HepG2 (cell line): ENCODE results near the gene FKBP14. TPM values are rescaled to one million over a fixed set of nuclear protein-coding genes. Genes with fewer than 3 reads are reported as not detected.

Experiments used
- ATAC-seq: fragments of 200-7000 bp; cut with Tn5 transposase; 3 replicates; pipeline ENCODE4 v1.9.1; 2020; ENCODE audit warnings: mild to moderate bottlenecking, moderate library complexity
- BruUV-seq: library from RNA; stranded (reverse); fragments of 400-500 nt; replicated peaks from 2 replicates; lab custom pipeline; 2021; lab: Mats Ljungman, UMichigan
- CTCF ChIA-PET: fragments of 300-600 bp; formaldehyde crosslinking; extraction: SDS; loops from one replicate; lab custom pipeline; 2021; ENCODE audit warnings: low total read pairs, inconsistent platforms, low intra/inter-chr PET ratio; lab: Yijun Ruan, JAX
- POLR2A ChIA-PET: fragments of 350-600 bp; sonication (Branson Sonifier 250); formaldehyde crosslinking; loops from one replicate; lab custom pipeline; 2020; ENCODE audit warnings: antibody characterized with exemption, inconsistent platforms; lab: Yijun Ruan, JAX
- DNase-seq: peaks from one replicate; pipeline ENCODE4 v3.0.0-alpha.2; 2015; ENCODE audit warnings: low spot score
- FAIRE-seq: peaks from 3 replicates; lab custom pipeline; 2011; peaks lifted over from hg19 to GRCh38; lab: Jason Lieb, UNC
- H2AFZ ChIP-seq: one replicate; pipeline ENCODE4 v1.6.1; 2011; ENCODE audit warnings: low read length, inconsistent platforms
- H3K27ac ChIP-seq: fragments of 300-600 bp; 3 replicates; pipeline ENCODE4 v1.8.0; 2011; ENCODE audit warnings: mixed run types, mild to moderate bottlenecking, mixed read lengths, low read length, inconsistent platforms; ENCODE audit not compliant: insufficient read depth; ENCODE audit errors: extremely low read length
- H3K27me3 ChIP-seq, 2 experiments: fragments of 200-600 bp in 1 of 2; 2 replicates in 1 of 2; 3 replicates in 1 of 2; pipeline versions ENCODE4 v1.6.0 to v1.8.0; 2011; ENCODE audit warnings: low read length in 2 of 2, mild to moderate bottlenecking in 2 of 2, moderate library complexity in 2 of 2, inconsistent platforms in 1 of 2; ENCODE audit not compliant: insufficient read depth in 2 of 2, control insufficient read depth in 1 of 2
- H3K36me3 ChIP-seq, 2 experiments: fragments of 200-600 bp in 1 of 2; replicated peaks in 1 of 2; 2 replicates in 1 of 2; 3 replicates in 1 of 2; pipeline versions ENCODE4 v1.5.1 to v1.8.0; 2011; ENCODE audit warnings: low read length in 2 of 2, inconsistent platforms in 1 of 2; ENCODE audit not compliant: insufficient read depth in 2 of 2, control insufficient read depth in 1 of 2
- H3K4me1 ChIP-seq: 2 replicates; pipeline ENCODE4 v1.5.1; 2012; ENCODE audit warnings: low read length, inconsistent platforms; ENCODE audit not compliant: insufficient read depth
- H3K4me2 ChIP-seq: 2 replicates; pipeline ENCODE4 v1.6.0; 2011; ENCODE audit warnings: low read depth, low read length, inconsistent platforms
- H3K4me3 ChIP-seq, 3 experiments: fragments of 200-600 bp in 1 of 3; sonication (generic), shearing (Covaris generic) in 1 of 3; replicated peaks in 1 of 3; 2 replicates each; pipeline ENCODE4 v1.5.1; 2011 to 2016; ENCODE audit warnings: low read length in 3 of 3, inconsistent platforms in 2 of 3, low read depth in 2 of 3, mild to moderate bottlenecking in 2 of 3, control low read depth in 1 of 3, mixed read lengths in 1 of 3; ENCODE audit not compliant: insufficient read depth in 1 of 3
- H3K79me2 ChIP-seq: one replicate; pipeline ENCODE4 v1.6.1; 2011; ENCODE audit warnings: low read length, inconsistent platforms; ENCODE audit not compliant: insufficient read depth
- H3K9ac ChIP-seq: 2 replicates; pipeline ENCODE4 v1.6.0; 2011; ENCODE audit warnings: mild to moderate bottlenecking, low read depth, low read length, inconsistent platforms; ENCODE audit not compliant: insufficient read depth
- H3K9me3 ChIP-seq: 2 replicates; pipeline ENCODE4 v1.5.1; 2012; ENCODE audit warnings: mild to moderate bottlenecking, low read length
- H4K20me1 ChIP-seq: 2 replicates; pipeline ENCODE4 v1.6.0; 2011; ENCODE audit warnings: inconsistent platforms, mild to moderate bottlenecking, low read length, moderate library complexity; ENCODE audit not compliant: insufficient read depth
- CBX5 ChIP-seq: sonication (generic); formaldehyde crosslinking; IDR thresholded peaks from 2 replicates; pipeline ENCODE4 v1.4.0; 2020; ENCODE audit warnings: missing genetic modification reagents, borderline replicate concordance
- DRAP1 ChIP-seq: IDR thresholded peaks from 2 replicates; pipeline ENCODE4 v1.6.1; 2016; ENCODE audit warnings: missing genetic modification reagents, missing compliant biosample characterization
- JDP2 ChIP-seq: sonication (generic); formaldehyde crosslinking; IDR thresholded peaks from 2 replicates; pipeline ENCODE4 v1.8.1; 2022; ENCODE audit warnings: missing genetic modification reagents, borderline replicate concordance
- POLR2G ChIP-seq: fragments of 200-400 bp; formaldehyde crosslinking; IDR thresholded peaks from 2 replicates; pipeline ENCODE4 v1.6.1; 2018; ENCODE audit warnings: mild to moderate bottlenecking, low read depth, low read length, moderate library complexity
- WIZ ChIP-seq: sonication (generic); formaldehyde crosslinking; IDR thresholded peaks from 2 replicates; pipeline ENCODE4 v1.5.1; 2020; ENCODE audit warnings: mild to moderate bottlenecking, missing genetic modification reagents
- ZMYM3 ChIP-seq: sonication (generic); formaldehyde crosslinking; IDR thresholded peaks from 2 replicates; pipeline ENCODE4 v1.5.1; 2020; ENCODE audit warnings: mild to moderate bottlenecking, missing genetic modification reagents
- ZNF30 ChIP-seq: sonication (generic); formaldehyde crosslinking; IDR thresholded peaks from 2 replicates; pipeline ENCODE4 v1.5.0; 2020; ENCODE audit warnings: mild to moderate bottlenecking, missing genetic modification reagents
- ZNF878 ChIP-seq: sonication (generic); formaldehyde crosslinking; IDR thresholded peaks from 2 replicates; pipeline ENCODE4 v1.8.1; 2023; ENCODE audit warnings: mild to moderate bottlenecking, missing genetic modification reagents, moderate library complexity
- WGBS: methylation state at CpG from one replicate; pipeline ENCODE4 v1.1.6; 2017; ENCODE audit warnings: low lambda C conversion rate; 5-methylcytosine and 5-hydroxymethylcytosine counted together
- in situ Hi-C: cut with HindIII; loops from 2 replicates; pipeline ENCODE4 v1.10.0; 2017; ENCODE audit warnings: low pct_unique_long_range_greater_than_20kb; ENCODE audit not compliant: extremely low pct_ligation_motif_present
- intact Hi-C: fragments of 100-400 bp; cut with micrococcal nuclease; formaldehyde crosslinking; loops from one replicate; pipeline ENCODE4 v1.10.0; 2022; ENCODE audit not compliant: unreplicated experiment
- polyA plus RNA-seq, 8 experiments: library from polyadenylated mRNA; depleted of rRNA in 3 of 8; stranded (reverse) in 7 of 8; unstranded in 1 of 8; fragments of >200 nt; fragmentation: Illumina TruSeq in 4 of 8; extraction: Trizol in 4 of 8; gene quantifications; 2 replicates each; pipeline versions ENCODE4 v1.2.1 to v1.2.3, GENCODE V29; 2011 to 2016; ENCODE audit warnings: low read depth in 4 of 8, missing spikeins in 1 of 8, mixed read lengths in 1 of 8; ENCODE audit not compliant: insufficient read depth in 1 of 8
- total RNA-seq, 5 experiments: library from RNA; depleted of rRNA; stranded (reverse); fragments of >200 nt; fragmentation: Illumina TruSeq; extraction: Trizol; gene quantifications; 2 replicates each; pipeline ENCODE4 v1.2.3, GENCODE V29; 2016; ENCODE audit warnings: low read depth in 1 of 5
- TF ChIP-seq, protein P1 (sequence below): sonication (generic); formaldehyde crosslinking; IDR thresholded peaks from 2 replicates; pipeline ENCODE4 v1.5.1; 2020; ENCODE audit warnings: missing genetic modification reagents, mild to moderate bottlenecking, borderline replicate concordance
- TF ChIP-seq, protein P2 (sequence below): sonication (generic); formaldehyde crosslinking; IDR thresholded peaks from 2 replicates; pipeline ENCODE4 v1.5.1; 2020; ENCODE audit warnings: mild to moderate bottlenecking, missing genetic modification reagents, moderate library complexity

The FKBP14 gene
- total and polyA plus RNA-seq, 2 of the 13 experiments (the other 11 are each of a cell fraction or from before 2014, with no cell fraction given): 20.0 to 32.3 TPM

DNA sequence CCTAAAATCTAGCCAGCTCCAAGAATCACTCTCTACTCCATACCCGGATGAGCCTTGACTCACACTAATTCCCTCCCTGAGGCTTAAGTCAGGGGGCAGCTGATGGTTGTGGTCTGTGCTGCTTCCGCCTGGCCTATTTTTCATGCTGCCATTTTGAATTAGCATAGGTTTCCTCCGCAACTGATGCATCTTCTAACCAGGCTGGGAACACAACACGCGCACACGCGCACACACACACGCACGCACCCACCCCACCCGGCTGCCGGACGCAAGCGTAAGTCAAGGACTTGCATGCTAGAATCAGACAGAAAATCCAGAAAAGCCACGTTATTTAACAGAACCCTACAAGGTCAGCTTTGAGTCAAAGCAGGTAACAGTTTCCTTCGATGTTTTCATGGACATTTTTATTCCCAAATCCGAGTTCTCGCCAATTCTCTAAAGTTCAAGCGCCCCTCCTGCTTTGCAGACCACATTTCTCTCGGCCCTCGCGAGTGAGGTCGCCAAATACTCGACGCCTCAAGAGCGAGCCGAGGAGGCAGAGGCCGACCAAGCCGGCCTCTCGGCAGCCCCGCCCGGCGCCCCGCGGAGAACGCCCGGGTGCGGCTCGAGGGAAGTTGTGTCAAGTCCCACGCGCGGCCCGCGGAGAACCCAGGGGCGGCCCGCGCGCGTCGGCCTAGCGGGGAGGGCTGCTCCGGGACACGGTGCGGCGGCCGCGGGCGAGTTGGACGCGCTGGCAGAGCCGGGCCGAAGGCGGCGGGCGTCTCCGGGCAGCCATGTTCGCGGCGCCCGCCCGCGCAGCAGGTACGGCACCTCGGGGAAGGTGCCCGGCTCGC, 37.9 kb downstream of the FKBP14 start:
- Histone ChIP-seq H3K79me2 (peaks cover 49% of the 10 kb centered on the region), H3K4me3 (peak overlapping the region; percentile 96 to 99 (median 97)), H3K36me3 (peaks cover 0 to 2% of the 10 kb centered on the region in 2 experiments; a peak in 1 of 5 replicates), H3K4me2 (peak overlapping the region; percentile 94), H4K20me1 (peaks cover 4% of the 10 kb centered on the region; the same call in 1 of the 2 replicates), H3K9me3 (no peaks in the 10 kb centered on the region), H3K27me3 (no peaks in the 10 kb centered on the region), H3K27ac (peak overlapping the region; percentile 86), H3K9ac (peak overlapping the region; percentile 89), H3K4me1 (peaks cover 37% of the 10 kb centered on the region), H2AFZ (peak overlapping the region; percentile 5)
- peak; percentile 57 for DNase-seq
- peak; percentile 57 for ATAC-seq
- ChIA-PET CTCF (no interaction called here), POLR2A (interaction anchor here (0.7 to 2.5 kb wide), 6 partner anchors 12 to 73 kb away, joined by 3 to 22 read pairs (median 9); partner anchors contain the start of genes FKBP14 and PLEKHA8)
- TSS peak; percentile 88 for BruUV-seq
- in situ Hi-C loops: loop anchor here (5.0 kb wide), 1 partner anchor 39 kb away; the partner anchor contains the start of genes FKBP14 and PLEKHA8
- under 1% methylated on average over 17 of the region's 75 CpGs for WGBS
- FAIRE-seq: no peak
- intact Hi-C loops: loop anchor here (1.0 to 2.0 kb wide), 2 partner anchors 40 to 74 kb away; partner anchors contain the start of gene PLEKHA8
- TF ChIP-seq DRAP1 (peak; percentile 8; the same call in 1 of the 2 replicates), JDP2 (no peak; the same call in 1 of the 2 replicates), ZMYM3 (CRISPR knock-in tag) (peak; percentile 35; the same call in 1 of the 2 replicates), CBX5 (CRISPR knock-in tag) (0 out of 2 replicates have a peak, but pooled peaks have one; percentile 25), WIZ (CRISPR knock-in tag) (0 out of 2 replicates have a peak, but pooled peaks have one; percentile 12), ZNF878 (CRISPR knock-in tag) (0 out of 2 replicates have a peak, but pooled peaks have one; percentile 51), POLR2G (peak; percentile 68), ZNF30 (CRISPR knock-in tag) (peak; percentile 78; the same call in 1 of the 2 replicates)
- TF ChIP-seq, protein P1, sequence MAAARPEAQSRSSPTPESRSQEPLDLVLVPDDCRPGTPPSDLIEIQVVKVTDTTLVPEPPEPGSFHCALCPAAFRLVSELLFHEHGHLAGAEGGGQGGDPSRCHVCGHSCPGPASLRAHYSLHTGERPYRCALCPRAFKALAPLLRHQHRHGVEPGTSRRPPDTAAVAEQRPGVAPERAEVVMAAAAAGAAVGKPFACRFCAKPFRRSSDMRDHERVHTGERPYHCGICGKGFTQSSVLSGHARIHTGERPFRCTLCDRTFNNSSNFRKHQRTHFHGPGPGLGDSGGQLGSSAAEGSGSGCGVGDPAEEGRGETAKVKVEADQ (CRISPR knock-in tag): 0 out of 2 replicates have a peak, but pooled peaks have one; percentile 5
- TF ChIP-seq, protein P2, sequence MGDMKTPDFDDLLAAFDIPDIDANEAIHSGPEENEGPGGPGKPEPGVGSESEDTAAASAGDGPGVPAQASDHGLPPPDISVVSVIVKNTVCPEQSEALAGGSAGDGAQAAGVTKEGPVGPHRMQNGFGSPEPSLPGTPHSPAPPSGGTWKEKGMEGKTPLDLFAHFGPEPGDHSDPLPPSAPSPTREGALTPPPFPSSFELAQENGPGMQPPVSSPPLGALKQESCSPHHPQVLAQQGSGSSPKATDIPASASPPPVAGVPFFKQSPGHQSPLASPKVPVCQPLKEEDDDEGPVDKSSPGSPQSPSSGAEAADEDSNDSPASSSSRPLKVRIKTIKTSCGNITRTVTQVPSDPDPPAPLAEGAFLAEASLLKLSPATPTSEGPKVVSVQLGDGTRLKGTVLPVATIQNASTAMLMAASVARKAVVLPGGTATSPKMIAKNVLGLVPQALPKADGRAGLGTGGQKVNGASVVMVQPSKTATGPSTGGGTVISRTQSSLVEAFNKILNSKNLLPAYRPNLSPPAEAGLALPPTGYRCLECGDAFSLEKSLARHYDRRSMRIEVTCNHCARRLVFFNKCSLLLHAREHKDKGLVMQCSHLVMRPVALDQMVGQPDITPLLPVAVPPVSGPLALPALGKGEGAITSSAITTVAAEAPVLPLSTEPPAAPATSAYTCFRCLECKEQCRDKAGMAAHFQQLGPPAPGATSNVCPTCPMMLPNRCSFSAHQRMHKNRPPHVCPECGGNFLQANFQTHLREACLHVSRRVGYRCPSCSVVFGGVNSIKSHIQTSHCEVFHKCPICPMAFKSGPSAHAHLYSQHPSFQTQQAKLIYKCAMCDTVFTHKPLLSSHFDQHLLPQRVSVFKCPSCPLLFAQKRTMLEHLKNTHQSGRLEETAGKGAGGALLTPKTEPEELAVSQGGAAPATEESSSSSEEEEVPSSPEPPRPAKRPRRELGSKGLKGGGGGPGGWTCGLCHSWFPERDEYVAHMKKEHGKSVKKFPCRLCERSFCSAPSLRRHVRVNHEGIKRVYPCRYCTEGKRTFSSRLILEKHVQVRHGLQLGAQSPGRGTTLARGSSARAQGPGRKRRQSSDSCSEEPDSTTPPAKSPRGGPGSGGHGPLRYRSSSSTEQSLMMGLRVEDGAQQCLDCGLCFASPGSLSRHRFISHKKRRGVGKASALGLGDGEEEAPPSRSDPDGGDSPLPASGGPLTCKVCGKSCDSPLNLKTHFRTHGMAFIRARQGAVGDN (CRISPR knock-in tag): peak; percentile 82
